ENCODE measurements around the gene ZBTB20.

- TF ChIP-seq, protein P1, sequence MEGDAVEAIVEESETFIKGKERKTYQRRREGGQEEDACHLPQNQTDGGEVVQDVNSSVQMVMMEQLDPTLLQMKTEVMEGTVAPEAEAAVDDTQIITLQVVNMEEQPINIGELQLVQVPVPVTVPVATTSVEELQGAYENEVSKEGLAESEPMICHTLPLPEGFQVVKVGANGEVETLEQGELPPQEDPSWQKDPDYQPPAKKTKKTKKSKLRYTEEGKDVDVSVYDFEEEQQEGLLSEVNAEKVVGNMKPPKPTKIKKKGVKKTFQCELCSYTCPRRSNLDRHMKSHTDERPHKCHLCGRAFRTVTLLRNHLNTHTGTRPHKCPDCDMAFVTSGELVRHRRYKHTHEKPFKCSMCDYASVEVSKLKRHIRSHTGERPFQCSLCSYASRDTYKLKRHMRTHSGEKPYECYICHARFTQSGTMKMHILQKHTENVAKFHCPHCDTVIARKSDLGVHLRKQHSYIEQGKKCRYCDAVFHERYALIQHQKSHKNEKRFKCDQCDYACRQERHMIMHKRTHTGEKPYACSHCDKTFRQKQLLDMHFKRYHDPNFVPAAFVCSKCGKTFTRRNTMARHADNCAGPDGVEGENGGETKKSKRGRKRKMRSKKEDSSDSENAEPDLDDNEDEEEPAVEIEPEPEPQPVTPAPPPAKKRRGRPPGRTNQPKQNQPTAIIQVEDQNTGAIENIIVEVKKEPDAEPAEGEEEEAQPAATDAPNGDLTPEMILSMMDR (IDR thresholded peaks at IDR 0.05; ENCODE audit: insufficient read depth, low read length, poor library complexity, severe bottlenecking), result no peak
- no peak for TF ChIP-seq EZH2phosphoT487 (conservative IDR thresholded peaks at IDR 0.05; ENCODE audit: low read length)
Observed at GRCh38 chr3:114741066-114741465, 406.0 kb downstream of the ZBTB20 start.

Data from SU-DHL-6 (cell line).